Measurements from ENCODE around the gene KIFBP. TPM values are rescaled to one million over a fixed set of nuclear protein-coding genes. Genes with fewer than 3 reads are reported as not detected.

Gene KIFBP
- total and polyA plus RNA-seq, 9 of the 15 experiments (the other 6 are each of a cell fraction or from before 2014, with no cell fraction given): 5.6 to 23.2 (median 14.8) TPM

- TF ChIP-seq PBX2 (CRISPR knock-in tag; IDR thresholded peaks at IDR 0.05; ENCODE audit: low read depth) (no peak), PBX2 (tag; conservative IDR thresholded peaks at IDR 0.05; ENCODE audit: low read depth) (no peak; the same call in 1 of the 2 replicates), SREBF1 (IDR thresholded peaks at IDR 0.05; ENCODE audit: borderline replicate concordance, low read depth, low read length) (0 out of 2 replicates have a peak, but pooled peaks have one; percentile 3), POLR2B (IDR thresholded peaks at IDR 0.05; ENCODE audit: low read depth, partially characterized antibody) (peak; percentile 82), GATAD2A (IDR thresholded peaks at IDR 0.05) (peak; percentile 89; the same call in 1 of the 2 replicates), FOXK2 (conservative IDR thresholded peaks at IDR 0.05 in 1 of 2, IDR thresholded peaks at IDR 0.05 in 1 of 2; ENCODE audit: low read depth in 2 of 2) (peak; percentile 93 to 95), KDM4B (IDR thresholded peaks at IDR 0.05; ENCODE audit: borderline replicate concordance in 2 of 2, low read depth in 1 of 2) (peak in 1 of 2 experiments; percentile 67; a peak in 1 of 4 replicates), ZC3H11A (IDR thresholded peaks at IDR 0.05; ENCODE audit: low read depth, low read length) (no peak), SETDB1 (IDR thresholded peaks at IDR 0.05; ENCODE audit: low read length) (peak; percentile 31), FIP1L1 (IDR thresholded peaks at IDR 0.05; ENCODE audit: low read depth, low read length, poor library complexity, severe bottlenecking) (peak; percentile 68), HMGN3 (IDR thresholded peaks at IDR 0.05; ENCODE audit: borderline replicate concordance, extremely low read depth, insufficient read length, low read depth, low read length) (peak; percentile 81), RBM17 (IDR thresholded peaks at IDR 0.05; ENCODE audit: borderline replicate concordance, low read depth, low read length) (no peak), ZNF140 (CRISPR knock-in tag; IDR thresholded peaks at IDR 0.05) (no peak), BRD4 (IDR thresholded peaks at IDR 0.05) (no peak), NFRKB (IDR thresholded peaks at IDR 0.05; ENCODE audit: low read depth) (peak; percentile 78), TGIF2 (CRISPR knock-in tag; IDR thresholded peaks at IDR 0.05) (no peak)
- TF ChIP-seq, protein P1, sequence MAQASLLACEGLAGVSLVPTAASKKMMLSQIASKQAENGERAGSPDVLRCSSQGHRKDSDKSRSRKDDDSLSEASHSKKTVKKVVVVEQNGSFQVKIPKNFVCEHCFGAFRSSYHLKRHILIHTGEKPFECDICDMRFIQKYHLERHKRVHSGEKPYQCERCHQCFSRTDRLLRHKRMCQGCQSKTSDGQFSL (CRISPR knock-in tag; IDR thresholded peaks at IDR 0.05): no peak
- TF ChIP-seq, protein P1 (tag; IDR thresholded peaks at IDR 0.05): no peak
- TF ChIP-seq, protein P2, sequence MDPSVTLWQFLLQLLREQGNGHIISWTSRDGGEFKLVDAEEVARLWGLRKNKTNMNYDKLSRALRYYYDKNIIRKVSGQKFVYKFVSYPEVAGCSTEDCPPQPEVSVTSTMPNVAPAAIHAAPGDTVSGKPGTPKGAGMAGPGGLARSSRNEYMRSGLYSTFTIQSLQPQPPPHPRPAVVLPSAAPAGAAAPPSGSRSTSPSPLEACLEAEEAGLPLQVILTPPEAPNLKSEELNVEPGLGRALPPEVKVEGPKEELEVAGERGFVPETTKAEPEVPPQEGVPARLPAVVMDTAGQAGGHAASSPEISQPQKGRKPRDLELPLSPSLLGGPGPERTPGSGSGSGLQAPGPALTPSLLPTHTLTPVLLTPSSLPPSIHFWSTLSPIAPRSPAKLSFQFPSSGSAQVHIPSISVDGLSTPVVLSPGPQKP (CRISPR knock-in tag; IDR thresholded peaks at IDR 0.05): no peak
- TF ChIP-seq, protein P3, sequence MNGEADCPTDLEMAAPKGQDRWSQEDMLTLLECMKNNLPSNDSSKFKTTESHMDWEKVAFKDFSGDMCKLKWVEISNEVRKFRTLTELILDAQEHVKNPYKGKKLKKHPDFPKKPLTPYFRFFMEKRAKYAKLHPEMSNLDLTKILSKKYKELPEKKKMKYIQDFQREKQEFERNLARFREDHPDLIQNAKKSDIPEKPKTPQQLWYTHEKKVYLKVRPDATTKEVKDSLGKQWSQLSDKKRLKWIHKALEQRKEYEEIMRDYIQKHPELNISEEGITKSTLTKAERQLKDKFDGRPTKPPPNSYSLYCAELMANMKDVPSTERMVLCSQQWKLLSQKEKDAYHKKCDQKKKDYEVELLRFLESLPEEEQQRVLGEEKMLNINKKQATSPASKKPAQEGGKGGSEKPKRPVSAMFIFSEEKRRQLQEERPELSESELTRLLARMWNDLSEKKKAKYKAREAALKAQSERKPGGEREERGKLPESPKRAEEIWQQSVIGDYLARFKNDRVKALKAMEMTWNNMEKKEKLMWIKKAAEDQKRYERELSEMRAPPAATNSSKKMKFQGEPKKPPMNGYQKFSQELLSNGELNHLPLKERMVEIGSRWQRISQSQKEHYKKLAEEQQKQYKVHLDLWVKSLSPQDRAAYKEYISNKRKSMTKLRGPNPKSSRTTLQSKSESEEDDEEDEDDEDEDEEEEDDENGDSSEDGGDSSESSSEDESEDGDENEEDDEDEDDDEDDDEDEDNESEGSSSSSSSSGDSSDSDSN (IDR thresholded peaks at IDR 0.05; ENCODE audit: borderline replicate concordance in 1 of 2, low read depth in 2 of 2, low read length in 2 of 2): no peak
Observed at GRCh38 chr10:68988530-68989316, at the start of gene KIFBP (continued).

Data from K562 (cell line).